HG02610 (cell line): ENCODE results near the gene PTGES3.
"Not testable (repeated sequence)": the region's sequence is repeated elsewhere in the genome, so short reads cannot be mapped to it uniquely, and the experiment has no call there.

Source experiments
- ATAC-seq: cut with Tn5 transposase; IDR thresholded peaks from one replicate; pipeline ENCODE4 v1.9.1; 2021; ENCODE audit warnings: mild to moderate bottlenecking, moderate library complexity; ENCODE audit not compliant: unreplicated experiment

Gene PTGES3

DNA sequence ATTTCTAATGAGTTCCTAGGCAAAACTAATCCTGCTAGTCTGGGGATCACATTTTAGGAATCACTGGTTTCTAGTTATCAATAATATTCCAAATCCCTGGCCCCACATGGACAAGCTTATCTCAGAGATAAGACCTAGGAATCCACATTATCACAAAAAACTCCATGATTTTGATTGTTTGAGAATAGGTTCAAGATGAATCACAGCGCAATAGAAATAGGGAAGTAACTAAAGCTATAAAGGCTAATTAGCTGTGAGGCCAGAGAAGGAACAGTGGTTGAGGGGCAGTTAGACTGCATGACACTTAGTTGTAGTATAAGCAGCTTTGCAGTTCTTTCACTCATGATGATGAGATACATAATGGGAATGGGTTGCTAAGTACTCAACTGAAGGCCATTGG lies 29.2 kb downstream of the PTGES3 start:
- peak; percentile 35 for ATAC-seq

- ATAC-seq: peak; percentile 59
Observed at GRCh38 chr12:56657416-56658379, 30.4 kb downstream of the PTGES3 start.

DNA sequence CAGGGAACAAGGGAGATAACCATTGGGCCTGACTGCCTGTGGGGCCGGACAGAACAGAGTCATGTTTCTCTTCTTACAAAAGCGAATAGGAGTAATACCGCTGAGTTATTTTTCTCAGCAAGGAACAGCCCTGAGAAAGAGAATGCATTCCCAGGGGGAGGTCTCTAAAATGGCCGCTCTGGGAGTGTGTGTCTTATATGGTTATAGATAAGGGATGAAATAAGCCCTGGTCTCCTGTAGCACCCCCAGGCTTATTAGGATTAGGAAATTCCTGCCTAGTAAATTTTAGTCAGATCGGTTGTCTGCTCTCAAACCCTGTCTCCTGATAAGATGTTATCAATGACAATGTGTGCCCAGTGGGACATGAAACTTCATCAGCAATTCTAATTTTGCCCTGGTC lies 34.3 kb downstream of the PTGES3 start:
- ATAC-seq: not testable (repeated sequence)

GRCh38 chr12:56648023-56648422 lies 40.1 kb downstream of the PTGES3 start:
- ATAC-seq: not testable (repeated sequence)

DNA sequence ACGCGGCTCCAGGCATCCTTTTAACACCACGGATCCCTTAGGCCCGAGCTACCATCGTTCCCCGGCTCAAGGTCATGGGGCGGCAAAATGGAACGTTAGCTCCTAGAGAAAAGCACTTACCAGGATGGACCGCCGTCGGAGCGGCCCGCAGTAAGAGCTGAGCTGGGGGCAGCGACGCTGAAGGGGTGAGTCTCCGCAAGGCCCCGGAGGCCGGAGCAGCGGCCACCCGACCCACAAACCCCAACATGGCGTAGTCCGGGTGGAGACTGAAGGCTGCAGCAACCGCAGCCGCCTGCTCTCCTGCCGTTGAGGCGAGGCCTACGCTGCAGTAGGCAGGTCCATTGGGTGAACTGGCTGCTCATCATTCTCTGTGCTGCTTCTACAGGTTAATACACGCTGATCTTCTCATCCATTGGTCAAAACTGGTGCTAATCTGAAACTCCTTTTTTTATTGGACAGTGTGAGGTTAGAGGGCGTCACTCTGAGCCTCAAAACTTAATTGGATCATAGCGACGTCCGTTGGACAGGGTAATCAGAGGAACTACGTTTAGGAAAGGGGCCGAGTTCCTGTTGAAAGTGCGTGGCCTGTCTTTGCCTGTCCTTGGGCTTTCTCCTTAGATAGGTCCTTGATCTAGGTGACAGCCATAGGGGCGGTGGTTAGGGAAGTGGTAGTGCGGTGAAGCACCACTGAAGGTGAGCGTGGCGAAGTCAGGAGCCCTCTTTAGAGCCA lies 42.2 kb downstream of the PTGES3 start, which contains the start of gene ATP5F1B:
Gene ATP5F1B (minus strand): TSS at position 268 of the 730 bp plus-strand sequence. CDS start 21 bp downstream, at position 247.
- peak; percentile 98 for ATAC-seq

GRCh38 chr12:56645201-56645716 lies 42.8 kb downstream of the PTGES3 start:
- ATAC-seq: no peak

DNA sequence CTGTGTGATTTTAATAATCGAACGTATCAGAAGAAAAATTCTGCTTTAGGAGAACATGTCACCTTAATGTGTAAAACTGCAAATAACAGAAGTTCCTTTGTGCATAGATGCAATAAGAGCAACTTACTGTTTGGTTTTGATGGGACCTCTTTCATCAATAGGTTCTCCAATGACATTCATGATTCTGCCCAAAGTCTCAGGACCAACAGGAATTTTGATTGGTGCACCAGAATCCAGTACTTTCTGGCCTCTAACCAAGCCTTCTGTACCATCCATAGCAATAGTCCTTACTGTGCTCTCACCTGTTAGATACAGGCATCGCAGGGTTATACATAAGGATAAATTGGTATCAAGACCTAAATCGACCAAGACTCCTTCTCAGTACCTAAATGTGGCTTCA lies 43.4 kb downstream of the PTGES3 start:
- no peak for ATAC-seq

- ATAC-seq: no peak
Observed at GRCh38 chr12:56641219-56641618, 46.9 kb downstream of the PTGES3 start.

GRCh38 chr12:56637621-56638020 lies 50.5 kb downstream of the PTGES3 start:
- no peak for ATAC-seq

GRCh38 chr12:56636675-56637540 lies 51.2 kb downstream of the PTGES3 start:
- peak; percentile 50 for ATAC-seq

- peak; percentile 47 for ATAC-seq
Observed at GRCh38 chr12:56635806-56636674, 52.0 kb downstream of the PTGES3 start.

GRCh38 chr12:56634837-56635791 lies 53.0 kb downstream of the PTGES3 start:
- no peak for ATAC-seq

DNA sequence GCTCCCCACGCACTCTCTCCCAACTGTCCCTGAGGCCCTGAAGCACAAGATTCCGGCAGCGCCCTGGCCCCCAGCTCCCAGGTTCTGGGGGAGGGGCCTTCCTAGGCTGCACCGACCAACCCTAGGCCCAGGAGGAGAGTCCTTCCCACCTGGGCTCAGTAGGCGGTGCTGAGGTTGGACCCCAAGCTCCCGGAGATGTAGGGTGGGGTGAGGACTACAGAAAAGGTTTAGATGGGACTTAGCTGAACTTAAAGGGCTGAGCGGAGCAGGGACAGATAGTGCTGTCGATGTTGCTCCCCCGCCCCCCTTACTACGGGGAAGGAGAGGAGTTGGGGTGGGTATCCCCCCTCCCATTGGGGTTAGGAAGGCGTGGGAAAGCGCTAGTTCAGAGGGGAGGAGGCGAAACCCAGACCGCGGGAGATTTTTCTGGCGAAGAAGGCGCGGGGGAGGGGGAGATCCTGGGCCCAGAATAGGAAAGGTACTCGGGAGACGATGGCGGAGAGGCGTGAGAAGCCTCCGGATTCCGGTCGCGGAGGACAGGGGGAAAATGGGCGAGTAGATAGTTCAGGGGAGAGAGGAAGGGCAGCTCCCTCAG lies 53.7 kb downstream of the PTGES3 start:
- no peak for ATAC-seq

DNA sequence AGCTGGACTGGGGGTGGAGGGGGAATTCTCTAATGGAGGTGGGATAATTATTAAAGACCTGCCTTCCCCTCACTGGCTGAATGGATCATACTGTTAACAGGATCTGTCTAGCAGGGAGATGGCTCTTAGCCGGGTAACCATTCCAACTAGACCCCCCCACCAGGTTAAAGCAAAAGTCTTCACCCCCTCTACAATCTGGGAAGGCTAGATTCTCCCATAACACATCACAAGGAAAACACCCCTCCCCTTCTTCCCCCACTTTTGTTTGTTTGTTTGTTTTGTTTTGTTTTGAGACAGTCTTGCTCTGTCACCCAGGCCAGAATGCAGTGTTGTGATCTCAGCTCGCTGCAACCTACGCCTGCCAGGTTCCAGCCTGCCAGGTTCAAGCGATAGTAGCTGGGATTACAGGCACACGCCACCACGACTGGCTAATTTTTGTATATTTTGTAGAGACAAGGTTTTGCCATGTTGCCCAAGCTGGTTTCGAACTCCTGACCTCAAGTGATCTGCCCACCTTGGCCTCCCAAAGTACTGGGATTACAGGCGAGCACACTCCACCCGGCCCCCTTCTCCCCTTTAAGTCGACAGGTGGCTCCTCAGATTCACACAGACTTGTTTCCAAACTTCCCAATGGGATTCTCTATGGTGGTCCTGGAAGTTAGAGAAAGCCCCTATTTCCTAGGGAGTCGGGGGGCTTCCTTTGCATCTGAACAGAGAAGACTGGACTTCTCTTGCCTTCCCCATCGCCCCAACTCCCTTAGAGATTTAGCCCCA lies 54.4 kb downstream of the PTGES3 start:
- no peak for ATAC-seq

- no peak for ATAC-seq
Observed at GRCh38 chr12:56632701-56633467, 55.2 kb downstream of the PTGES3 start.
